ENCODE data around the gene RAB9A. TPM values are rescaled to one million over a fixed set of nuclear protein-coding genes. Genes with fewer than 3 reads are reported as not detected.
"Not testable (repeated sequence)": the region's sequence is repeated elsewhere in the genome, so short reads cannot be mapped to it uniquely, and the experiment has no call there.

Gene RAB9A
- total RNA-seq, 1 experiment from 2014 or later: 42.7 TPM

DNA sequence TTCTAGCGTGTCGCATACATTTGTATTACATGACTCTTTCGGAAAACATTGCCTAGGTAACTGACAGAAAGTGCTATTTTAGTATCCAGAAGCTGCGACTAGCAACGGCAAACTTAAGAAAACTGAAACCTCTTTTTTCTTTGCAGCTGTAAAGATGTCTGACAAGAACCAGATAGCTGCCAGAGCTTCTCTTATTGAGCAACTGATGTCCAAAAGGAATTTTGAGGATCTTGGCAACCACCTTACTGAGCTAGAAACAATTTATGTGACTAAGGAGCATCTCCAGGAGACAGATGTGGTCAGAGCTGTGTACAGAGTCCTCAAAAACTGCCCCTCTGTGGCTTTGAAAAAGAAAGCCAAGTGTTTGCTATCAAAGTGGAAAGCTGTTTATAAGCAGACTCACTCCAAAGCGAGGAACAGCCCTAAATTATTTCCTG lies 26.6 kb upstream of the RAB9A start:
- H3K9me3 ChIP-seq: no peaks in the 10 kb centered on the region
- DNase-seq: no peak
- peak overlapping the region; percentile 31 for H3K4me3 ChIP-seq
- H3K36me3 ChIP-seq: no peaks in the 10 kb centered on the region
- no peaks in the 10 kb centered on the region for H3K27me3 ChIP-seq

DNA sequence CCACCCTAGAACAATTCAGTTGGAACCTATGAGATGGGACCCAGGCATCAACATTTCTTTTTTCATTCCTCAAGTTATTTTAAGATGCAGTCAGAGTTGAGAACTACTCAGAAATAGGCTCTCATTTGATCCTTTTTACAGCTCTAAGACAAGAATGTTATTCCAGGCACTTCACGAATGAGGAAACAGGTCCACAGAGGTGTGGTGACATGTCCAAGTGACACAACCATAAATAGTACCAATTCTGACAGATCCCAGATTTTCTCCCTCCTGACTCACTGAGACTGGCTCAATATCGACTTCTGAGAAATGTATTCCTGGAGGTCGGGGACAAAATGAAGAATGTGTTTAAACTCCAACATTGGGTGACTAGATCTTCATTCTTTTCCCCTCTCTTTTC lies 24.9 kb upstream of the RAB9A start:
- Histone ChIP-seq H3K36me3 (no peaks in the 10 kb centered on the region), H3K27me3 (no peaks in the 10 kb centered on the region), H3K9me3 (no peaks in the 10 kb centered on the region), H3K4me3 (no peak overlapping the region)
- DNase-seq: no peak

DNA sequence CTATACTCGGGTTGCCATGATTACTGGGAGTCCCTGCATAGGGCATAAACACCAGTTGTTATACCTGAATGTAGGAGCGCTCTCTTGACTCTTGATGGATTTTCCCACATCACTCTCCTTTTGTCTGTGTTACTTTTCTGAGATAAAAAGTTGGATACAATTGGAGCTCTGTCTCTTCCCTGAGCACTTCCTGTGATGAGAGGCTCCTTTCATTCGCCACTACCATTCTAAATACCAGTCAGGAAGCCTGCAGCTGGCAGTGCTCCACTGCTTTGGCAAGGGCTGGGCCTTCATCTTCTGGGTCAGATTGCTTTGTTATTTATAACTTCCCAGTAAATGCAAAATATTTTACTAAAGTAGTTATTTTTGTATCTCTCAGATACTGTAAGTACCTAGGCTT lies 22.1 kb upstream of the RAB9A start:
- peak; percentile 30 for DNase-seq
- Histone ChIP-seq H3K4me3 (no peak overlapping the region), H3K9me3 (no peaks in the 10 kb centered on the region), H3K27me3 (no peaks in the 10 kb centered on the region), H3K36me3 (no peaks in the 10 kb centered on the region)

DNA sequence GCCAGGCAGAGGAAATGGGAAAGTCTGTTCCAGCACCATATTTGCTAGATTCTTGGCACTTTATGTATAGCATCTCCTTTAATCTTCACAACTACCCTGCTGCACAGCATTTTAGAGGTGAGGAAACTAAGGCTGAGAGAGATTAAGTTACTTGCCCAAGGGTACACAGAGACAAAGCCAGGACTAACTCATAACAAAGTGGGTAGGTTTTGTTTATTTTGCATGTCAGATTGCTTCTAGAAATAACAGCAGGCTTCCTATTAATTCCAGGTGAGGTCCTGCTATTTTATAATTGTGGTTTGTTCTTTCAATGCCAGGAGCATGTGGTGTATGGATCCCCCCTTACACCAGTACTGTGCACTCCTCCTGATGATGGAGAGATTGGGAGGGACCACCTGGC lies 21.0 kb upstream of the RAB9A start:
- DNase-seq: no peak
- no peak overlapping the region for H3K4me3 ChIP-seq
- H3K9me3 ChIP-seq: no peaks in the 10 kb centered on the region
- no peaks in the 10 kb centered on the region for H3K36me3 ChIP-seq
- H3K27me3 ChIP-seq: no peaks in the 10 kb centered on the region

DNA sequence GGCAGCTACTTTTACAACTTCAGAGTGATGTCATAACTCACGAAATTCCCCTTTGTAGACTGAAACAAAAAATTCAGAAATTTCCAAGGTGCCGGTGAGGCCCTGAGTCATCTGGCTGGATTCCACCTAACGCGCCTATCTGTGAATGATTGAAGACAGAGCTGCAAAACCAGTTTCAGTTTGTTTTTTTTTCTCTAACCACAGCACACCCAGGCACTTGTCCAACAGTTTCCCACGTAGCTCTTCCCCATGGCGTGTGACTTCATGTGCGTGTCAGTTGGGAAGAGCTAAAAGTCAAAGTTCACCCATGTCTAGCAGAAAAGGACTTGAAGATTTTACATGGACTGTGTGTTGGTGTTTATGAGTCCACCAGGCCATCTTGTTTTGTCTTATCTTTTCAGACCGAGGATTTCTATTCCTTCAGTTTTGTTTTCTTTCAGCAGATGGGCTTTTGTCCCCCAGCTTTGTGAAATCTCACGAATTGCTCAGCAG lies 19.6 kb upstream of the RAB9A start:
- DNase-seq: peak; percentile 84
- H3K27me3 ChIP-seq: no peaks in the 10 kb centered on the region
- H3K4me3 ChIP-seq: peak overlapping the region; percentile 19; the same call in 1 of the 2 replicates

DNA sequence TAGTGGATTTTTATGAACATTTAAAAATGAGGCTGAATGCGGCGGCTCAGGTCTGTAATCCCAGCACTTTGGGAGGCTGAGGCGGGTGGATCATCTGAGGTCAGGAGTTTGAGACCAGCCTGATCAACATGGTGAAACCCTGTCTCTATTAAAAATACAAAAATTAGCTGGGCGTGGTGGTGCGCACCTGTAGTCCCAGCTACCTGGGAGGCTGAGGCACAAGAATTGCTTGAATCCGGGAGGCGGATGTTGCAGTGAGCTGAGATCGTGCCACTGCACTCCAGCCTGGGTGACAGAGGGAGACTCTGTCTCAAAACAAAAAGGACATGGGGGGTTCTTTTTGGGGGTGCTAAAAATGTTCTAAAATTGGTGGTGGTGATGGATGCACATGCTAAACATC lies 19.2 kb upstream of the RAB9A start:
- H3K36me3 ChIP-seq, H3K4me3 ChIP-seq, H3K27me3 ChIP-seq, DNase-seq, H3K9me3 ChIP-seq: not testable (repeated sequence)

More for the DNA sequence above, 19.6 kb upstream of the RAB9A start:
- H3K36me3 ChIP-seq: no peaks in the 10 kb centered on the region
- H3K9me3 ChIP-seq: no peaks in the 10 kb centered on the region

DNA sequence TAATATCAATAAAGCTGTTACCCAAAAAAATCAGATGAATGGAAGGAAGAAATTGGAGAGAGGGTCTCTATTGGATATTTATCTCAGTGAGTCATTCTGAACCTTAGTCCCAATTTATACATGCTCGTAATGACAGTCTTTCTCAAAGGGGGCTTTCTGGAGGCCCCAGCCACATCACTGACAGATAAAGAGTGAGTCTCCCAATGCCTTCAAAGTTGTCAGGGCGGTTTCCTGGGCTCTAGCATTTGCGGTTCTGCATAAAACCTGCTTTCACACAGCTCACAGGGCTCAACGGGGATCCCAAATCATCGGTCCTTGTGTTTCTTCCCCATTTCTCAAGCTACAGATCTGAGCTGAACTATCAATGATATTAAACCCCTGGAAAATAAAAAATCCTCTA lies 18.7 kb upstream of the RAB9A start:
- DNase-seq: no peak
- Histone ChIP-seq H3K9me3 (no peaks in the 10 kb centered on the region), H3K27me3 (no peaks in the 10 kb centered on the region), H3K4me3 (no peak overlapping the region), H3K36me3 (no peaks in the 10 kb centered on the region)

DNA sequence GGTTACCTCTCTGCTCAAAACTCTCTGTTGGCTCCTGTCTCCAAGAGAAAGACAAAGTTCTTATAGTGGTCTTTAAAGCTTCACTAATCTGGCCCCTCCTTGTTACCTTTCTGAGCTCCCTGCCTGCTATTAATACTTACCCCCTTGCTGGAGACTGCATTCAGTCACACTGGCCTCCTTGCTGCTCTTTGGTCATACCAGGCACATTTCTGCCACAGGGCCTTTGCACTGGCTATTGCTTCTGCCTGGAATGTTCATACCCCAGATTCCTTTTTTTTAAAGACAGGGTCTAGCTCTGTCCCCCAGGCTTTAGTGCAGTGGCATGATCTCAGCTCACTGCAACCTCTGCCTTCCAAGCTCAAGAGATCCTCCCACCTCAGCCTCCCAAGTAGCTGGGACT lies 15.9 kb upstream of the RAB9A start:
- no peaks in the 10 kb centered on the region for H3K36me3 ChIP-seq
- DNase-seq: no peak
- H3K9me3 ChIP-seq: no peaks in the 10 kb centered on the region
- H3K27me3 ChIP-seq: no peaks in the 10 kb centered on the region
- no peak overlapping the region for H3K4me3 ChIP-seq

DNA sequence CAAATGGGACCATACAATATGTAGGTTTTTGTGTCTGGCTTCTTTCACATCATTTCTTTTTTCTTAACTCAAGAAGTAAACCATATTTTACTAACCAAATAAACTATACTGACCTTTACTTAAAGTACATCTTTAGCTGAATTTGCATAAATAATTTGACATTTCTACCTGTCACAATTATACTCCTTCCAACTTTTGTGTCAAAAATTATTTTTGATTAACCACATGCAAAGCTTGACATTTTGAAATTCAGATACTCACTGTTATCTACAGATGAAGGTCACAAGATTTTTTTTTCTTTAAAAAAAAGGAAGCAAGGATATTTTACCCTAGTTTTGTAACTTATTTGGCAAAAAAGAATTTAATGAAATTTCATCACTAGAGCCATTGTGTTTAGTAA lies 12.0 kb upstream of the RAB9A start:
- H3K27me3 ChIP-seq: no peaks in the 10 kb centered on the region
- no peak overlapping the region for H3K4me3 ChIP-seq
- no peaks in the 10 kb centered on the region for H3K9me3 ChIP-seq
- no peak for DNase-seq
- no peaks in the 10 kb centered on the region for H3K36me3 ChIP-seq

DNA sequence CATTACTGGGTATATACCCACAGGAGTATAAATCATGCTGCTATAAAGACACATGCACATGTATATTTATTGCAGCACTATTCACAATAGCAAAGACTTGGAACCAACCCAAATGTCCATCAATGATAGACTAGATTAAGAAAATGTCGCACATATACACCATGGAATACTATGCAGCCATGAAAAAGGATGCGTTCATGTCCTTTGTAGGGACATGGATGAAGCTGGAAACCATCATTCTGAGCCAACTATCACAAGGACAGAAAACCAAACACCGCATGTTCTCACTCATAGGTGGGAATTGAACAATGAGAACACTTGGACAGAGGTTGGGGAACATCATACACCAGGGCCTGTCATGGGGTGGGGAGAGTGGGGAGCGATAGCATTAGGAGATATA lies 9.2 kb upstream of the RAB9A start:
- H3K9me3 ChIP-seq, H3K4me3 ChIP-seq, DNase-seq, H3K36me3 ChIP-seq, H3K27me3 ChIP-seq: not testable (repeated sequence)

DNA sequence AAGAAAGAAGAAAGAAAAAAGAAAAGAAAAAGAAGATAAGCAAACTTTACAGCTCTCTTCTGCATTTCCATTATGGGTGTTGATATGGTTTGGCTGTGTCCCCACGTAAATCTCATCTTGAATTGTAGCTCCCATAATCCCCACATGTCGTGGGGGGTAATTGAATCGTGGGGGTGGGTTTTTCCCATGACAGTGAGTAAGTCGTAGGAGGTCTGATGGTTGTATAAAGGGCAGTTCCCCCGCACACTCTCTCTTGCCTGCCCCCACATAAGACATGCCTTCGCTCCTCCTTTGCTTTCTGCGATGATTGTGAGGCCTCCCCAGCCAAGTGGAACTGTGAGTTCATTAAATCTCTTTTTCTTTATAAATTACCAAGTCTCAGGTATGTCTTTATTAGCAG lies 7.3 kb upstream of the RAB9A start:
- no peaks in the 10 kb centered on the region for H3K36me3 ChIP-seq
- no peaks in the 10 kb centered on the region for H3K27me3 ChIP-seq
- H3K4me3 ChIP-seq: no peak overlapping the region
- DNase-seq: no peak
- no peaks in the 10 kb centered on the region for H3K9me3 ChIP-seq

DNA sequence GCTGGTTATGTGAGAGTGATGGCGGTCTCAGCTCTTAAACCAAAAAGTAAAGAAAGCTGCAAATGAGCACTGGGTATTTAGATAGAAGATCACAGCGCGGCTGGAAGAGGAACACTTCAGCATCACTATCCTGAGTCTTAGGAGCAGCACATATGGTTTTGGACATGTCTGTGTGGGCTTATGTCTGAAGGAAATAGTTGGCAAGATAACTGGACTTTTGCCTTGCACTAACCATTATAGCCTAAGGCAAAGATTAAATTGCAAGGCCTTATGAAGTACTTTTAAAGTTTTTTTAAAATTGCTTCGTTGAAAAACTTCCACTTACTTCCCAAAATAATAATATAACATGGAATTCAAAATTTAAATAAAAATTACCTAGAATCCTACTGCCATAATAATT lies 4.6 kb upstream of the RAB9A start:
- Histone ChIP-seq H3K27me3 (no peaks in the 10 kb centered on the region), H3K9me3 (no peaks in the 10 kb centered on the region), H3K4me3 (no peak overlapping the region), H3K36me3 (no peaks in the 10 kb centered on the region)
- DNase-seq: no peak

DNA sequence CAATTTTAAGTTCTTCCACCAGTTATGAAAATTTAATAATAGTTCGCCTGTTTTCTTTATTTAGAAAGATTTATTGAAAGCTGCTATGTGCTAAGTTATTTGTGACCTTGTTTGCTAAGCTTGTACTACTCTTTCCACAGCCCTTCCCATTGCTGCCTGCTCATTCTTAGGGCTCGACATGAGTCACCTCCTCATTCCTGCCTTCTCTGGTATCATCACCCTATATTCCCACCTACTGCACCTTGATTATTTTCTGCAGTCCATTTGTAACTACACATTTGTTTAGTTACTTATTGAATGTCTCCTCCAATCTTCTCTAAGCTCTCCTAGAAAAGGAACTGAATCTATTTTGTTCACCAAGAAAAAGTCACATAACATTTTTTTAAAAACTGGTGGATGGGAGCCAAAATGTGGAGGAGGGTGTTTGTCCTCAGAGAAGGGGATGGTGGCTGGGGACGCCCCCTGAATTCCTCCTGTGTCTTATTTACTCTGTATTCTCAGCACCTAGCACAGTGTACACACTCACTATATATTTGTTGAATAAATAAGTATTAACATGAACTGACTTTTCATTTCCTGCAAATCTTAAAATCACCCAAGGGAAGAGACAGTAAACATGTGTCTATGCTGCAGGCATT lies 3.7 kb upstream of the RAB9A start:
- no peaks in the 10 kb centered on the region for H3K9me3 ChIP-seq
- H3K36me3 ChIP-seq: no peaks in the 10 kb centered on the region
- DNase-seq: no peak
- H3K27me3 ChIP-seq: no peaks in the 10 kb centered on the region
- no peak overlapping the region for H3K4me3 ChIP-seq

DNA sequence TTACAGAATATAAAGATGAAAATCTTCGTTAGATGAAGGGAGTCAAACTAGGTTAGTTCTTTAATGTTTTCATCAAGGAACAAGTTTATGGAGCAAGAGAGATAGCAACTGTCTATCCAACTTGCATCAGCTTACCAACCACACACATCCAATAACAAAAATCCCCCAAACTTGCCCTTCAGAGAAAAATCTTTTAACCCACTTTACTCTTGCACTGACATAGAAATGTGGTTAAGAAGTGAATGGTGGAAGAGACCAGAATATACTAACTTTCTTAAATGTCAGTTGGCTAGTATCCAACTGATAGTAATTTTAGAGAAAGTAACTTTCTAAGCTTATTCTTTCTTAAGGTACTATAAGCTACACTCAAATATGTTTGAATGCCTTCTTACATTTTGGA lies 1.7 kb upstream of the RAB9A start:
- Histone ChIP-seq H3K36me3 (peaks cover 3% of the 10 kb centered on the region; the same call in 1 of the 2 replicates), H3K9me3 (no peaks in the 10 kb centered on the region), H3K4me3 (no peak overlapping the region), H3K27me3 (no peaks in the 10 kb centered on the region)
- DNase-seq: no peak

DNA sequence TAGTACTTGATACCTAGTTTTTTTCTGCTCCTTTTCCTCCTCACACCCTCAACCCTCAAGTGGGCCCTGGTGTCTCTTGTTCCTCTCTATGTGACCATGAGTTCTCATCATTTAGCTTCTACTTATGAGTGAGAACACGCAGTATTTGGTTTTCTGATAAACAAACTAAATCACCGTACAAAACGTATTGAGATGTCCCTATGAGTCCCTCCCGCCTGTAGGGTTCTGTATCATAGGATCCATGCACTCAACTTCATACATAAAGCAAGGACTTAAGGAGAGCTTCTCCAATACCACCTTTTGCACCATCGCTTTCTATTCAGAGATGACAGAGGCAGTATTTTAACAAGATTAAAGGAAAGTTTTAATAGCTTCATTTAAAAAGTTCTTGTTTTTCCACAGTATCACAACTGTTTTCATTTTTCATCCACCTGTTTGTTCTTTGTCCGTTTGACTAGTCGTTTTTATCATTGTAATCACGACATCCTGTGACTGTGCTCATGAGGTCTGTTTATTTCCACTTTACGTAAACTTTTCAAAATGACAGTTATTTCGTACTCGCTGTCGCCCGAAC lies 457 bp upstream of the RAB9A start:
- Histone ChIP-seq H3K36me3 (peaks cover 3% of the 10 kb centered on the region; the same call in 1 of the 2 replicates), H3K9me3 (no peaks in the 10 kb centered on the region), H3K4me3 (peak overlapping the region; percentile 76), H3K27me3 (no peaks in the 10 kb centered on the region)
- no peak for DNase-seq

DNA sequence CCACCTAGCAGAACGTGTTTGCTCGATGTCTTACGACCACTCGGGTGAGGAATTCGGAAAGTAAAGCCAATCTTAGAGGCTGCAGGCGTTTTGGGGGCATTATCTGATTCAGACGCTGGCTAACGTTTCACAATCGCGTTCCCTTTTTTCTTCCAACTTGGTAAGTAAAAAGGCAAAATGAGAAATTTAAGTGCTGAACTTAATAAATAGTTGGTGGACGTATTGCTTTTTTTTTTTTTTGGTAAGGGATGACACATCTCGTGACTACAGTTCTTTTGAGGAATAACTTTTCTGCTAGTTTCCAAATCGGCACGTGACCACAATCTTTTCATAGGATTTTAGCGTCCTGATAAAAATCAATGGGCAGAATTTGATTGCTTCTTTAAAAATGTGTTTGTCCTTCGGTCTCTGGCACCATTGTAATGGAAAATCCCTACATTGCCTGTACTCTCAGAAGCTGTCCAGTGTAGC lies 848 bp downstream of the RAB9A start:
- no peak for DNase-seq
- Histone ChIP-seq H3K4me3 (peak overlapping the region; percentile 76), H3K27me3 (no peaks in the 10 kb centered on the region), H3K9me3 (no peaks in the 10 kb centered on the region), H3K36me3 (peaks cover 3% of the 10 kb centered on the region; the same call in 1 of the 2 replicates)

DNA sequence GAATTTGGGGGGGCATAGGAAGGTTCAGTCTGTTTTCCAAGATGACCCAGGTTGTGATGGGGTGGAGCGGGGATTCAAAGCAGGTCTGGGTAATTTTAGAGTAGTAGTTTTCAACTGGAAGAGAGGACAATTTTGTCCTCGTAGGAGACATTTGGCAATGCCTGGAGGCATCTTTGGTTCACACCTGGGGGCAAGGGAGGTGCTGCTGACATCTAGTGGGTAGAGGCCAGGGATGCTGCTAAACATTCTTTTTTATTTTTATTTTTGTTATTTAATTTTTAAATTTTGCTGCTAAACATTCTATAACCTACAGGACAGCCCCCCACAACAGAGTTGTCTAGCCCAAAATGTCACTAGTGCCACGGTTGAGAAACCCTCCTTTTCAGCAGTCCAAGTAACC lies 1.9 kb downstream of the RAB9A start:
- no peaks in the 10 kb centered on the region for H3K9me3 ChIP-seq
- peak overlapping the region; percentile 76; the same call in 1 of the 2 replicates for H3K4me3 ChIP-seq
- no peaks in the 10 kb centered on the region for H3K27me3 ChIP-seq
- H3K36me3 ChIP-seq: peaks cover 3% of the 10 kb centered on the region; the same call in 1 of the 2 replicates
- DNase-seq: no peak

DNA sequence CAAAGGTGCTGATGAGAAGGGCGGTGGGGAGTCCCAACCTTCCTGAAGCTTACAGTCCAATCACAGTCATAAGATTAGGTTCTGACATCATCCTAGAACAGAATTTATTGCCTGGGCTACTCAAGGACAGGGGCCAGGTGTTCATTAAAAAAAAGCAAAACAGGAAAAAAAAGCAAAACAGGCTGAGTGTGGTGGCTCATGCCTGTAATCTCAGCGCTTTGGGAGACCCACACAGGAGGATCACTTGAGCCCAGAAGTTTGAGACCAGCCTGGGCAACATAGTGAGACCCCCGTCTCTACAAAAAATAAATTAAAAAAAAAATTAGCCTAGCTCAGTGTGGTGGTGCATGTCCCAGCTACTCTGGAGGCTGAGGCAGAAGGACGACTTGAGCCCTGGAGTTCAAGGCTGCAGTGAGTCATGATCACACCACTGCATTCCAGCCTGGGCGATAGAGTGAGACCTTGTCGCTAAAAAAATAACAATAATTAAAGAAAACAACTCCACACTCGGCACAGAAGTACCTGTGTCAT lies 3.0 kb downstream of the RAB9A start:
- H3K9me3 ChIP-seq: no peaks in the 10 kb centered on the region
- DNase-seq: no peak
- H3K4me3 ChIP-seq: no peak overlapping the region
- H3K27me3 ChIP-seq: no peaks in the 10 kb centered on the region
- peaks cover 3% of the 10 kb centered on the region; the same call in 1 of the 2 replicates for H3K36me3 ChIP-seq
